GM12878 (cell line): Measurements from ENCODE around the gene LTN1.

Experiments
- CTCF ChIP-seq, 3 experiments: IDR thresholded peaks in 2 of 3; conservative IDR thresholded peaks in 1 of 3; 2 replicates each; pipeline ENCODE4 v1.5.1; 2011; ENCODE audit warnings: low read depth in 3 of 3, low read length in 3 of 3, mild to moderate bottlenecking in 3 of 3, control low read depth in 2 of 3, moderate library complexity in 2 of 3, inconsistent platforms in 1 of 3, mixed read lengths in 1 of 3; ENCODE audit not compliant: control insufficient read depth in 2 of 3, insufficient read depth in 1 of 3; ENCODE audit errors: extremely low read depth in 1 of 3
- IKZF1 ChIP-seq: fragments of 450-650 bp; conservative IDR thresholded peaks from 2 replicates; pipeline ENCODE4 v1.6.1; 2017; ENCODE audit warnings: antibody characterized with exemption, mild to moderate bottlenecking
- NR2C2 ChIP-seq: IDR thresholded peaks from 2 replicates; pipeline ENCODE4 v1.6.1; 2011; ENCODE audit warnings: borderline replicate concordance, low read depth; ENCODE audit not compliant: control insufficient read depth, insufficient read length
- RFX5 ChIP-seq: IDR thresholded peaks from 2 replicates; pipeline ENCODE4 v1.6.1; 2011; ENCODE audit warnings: low read depth, low read length, improper control_type of control experiment

- TF ChIP-seq CTCF (IDR thresholded peaks at IDR 0.05 in 2 of 3, conservative IDR thresholded peaks at IDR 0.05 in 1 of 3; ENCODE audit: control insufficient read depth in 2 of 3, extremely low read depth in 1 of 3, insufficient read depth in 1 of 3, low read depth in 3 of 3, low read length in 3 of 3) (no peak), RFX5 (no peak), IKZF1 (no peak), NR2C2 (no peak)
Observed at GRCh38 chr21:28960245-28960644, 32.4 kb downstream of the LTN1 start.
